Activated CD4-positive, alpha-beta T cell treated with anti-CD3 and anti-CD28 coated beads, Interleukin-2, amount 50 U/mL, for 1 hour (primary cell): ENCODE results near the gene CDC42BPB.
A peak's percentile ranks its signal among the peaks of the same experiment; 100 is the strongest.

Experiments
- DNase-seq: peaks from one replicate; pipeline ENCODE4 v3.0.0-alpha.2; 2020

CDC42BPB gene, protein sequence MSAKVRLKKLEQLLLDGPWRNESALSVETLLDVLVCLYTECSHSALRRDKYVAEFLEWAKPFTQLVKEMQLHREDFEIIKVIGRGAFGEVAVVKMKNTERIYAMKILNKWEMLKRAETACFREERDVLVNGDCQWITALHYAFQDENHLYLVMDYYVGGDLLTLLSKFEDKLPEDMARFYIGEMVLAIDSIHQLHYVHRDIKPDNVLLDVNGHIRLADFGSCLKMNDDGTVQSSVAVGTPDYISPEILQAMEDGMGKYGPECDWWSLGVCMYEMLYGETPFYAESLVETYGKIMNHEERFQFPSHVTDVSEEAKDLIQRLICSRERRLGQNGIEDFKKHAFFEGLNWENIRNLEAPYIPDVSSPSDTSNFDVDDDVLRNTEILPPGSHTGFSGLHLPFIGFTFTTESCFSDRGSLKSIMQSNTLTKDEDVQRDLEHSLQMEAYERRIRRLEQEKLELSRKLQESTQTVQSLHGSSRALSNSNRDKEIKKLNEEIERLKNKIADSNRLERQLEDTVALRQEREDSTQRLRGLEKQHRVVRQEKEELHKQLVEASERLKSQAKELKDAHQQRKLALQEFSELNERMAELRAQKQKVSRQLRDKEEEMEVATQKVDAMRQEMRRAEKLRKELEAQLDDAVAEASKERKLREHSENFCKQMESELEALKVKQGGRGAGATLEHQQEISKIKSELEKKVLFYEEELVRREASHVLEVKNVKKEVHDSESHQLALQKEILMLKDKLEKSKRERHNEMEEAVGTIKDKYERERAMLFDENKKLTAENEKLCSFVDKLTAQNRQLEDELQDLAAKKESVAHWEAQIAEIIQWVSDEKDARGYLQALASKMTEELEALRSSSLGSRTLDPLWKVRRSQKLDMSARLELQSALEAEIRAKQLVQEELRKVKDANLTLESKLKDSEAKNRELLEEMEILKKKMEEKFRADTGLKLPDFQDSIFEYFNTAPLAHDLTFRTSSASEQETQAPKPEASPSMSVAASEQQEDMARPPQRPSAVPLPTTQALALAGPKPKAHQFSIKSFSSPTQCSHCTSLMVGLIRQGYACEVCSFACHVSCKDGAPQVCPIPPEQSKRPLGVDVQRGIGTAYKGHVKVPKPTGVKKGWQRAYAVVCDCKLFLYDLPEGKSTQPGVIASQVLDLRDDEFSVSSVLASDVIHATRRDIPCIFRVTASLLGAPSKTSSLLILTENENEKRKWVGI (N-terminal part only)

DNA sequence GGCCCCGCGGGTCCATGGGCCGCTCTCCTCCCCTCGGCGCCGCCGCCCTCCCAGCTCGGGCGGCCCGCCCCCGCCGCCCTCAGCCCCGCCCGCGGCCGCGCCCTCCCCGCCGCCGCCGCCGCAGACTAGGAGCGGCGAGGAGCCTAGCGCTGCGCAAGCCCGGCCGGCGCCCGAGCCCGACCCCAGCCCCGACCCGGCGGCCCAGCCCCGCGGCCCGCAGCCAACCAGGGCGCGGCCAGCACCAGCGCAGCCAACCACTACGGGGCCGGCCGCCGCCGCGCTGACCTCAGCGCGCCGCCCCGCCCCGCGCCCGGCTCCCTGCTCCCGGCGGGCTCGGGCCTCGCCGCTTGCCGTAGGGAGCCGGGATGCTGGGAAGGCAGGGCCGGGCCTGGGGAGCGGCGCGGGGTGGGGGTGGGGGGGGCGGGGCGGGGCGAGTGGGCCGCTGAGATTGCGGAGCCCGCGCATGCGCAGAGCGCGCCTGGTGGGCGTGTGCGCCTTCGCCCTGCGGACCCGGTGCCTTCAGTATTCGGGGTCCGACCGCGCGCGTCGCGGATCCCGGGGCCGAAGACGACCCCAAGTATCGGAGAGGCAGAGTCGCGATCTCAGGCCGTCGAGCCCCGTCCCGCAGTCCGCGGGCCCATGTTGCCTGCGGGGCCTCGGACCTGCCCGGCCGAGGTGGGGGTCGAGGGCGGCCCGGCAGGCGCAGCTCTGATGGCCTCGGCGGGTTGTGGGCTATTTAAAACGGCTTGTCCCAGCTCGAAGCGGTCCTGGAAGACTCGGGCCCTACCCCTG is at the start of gene CDC42BPB:
CDC42BPB (minus strand) TSS at position 178 of the 792 bp plus-strand sequence. CDS start 376 bp downstream, outside the sequence.
- peak; percentile 57 for DNase-seq

DNA sequence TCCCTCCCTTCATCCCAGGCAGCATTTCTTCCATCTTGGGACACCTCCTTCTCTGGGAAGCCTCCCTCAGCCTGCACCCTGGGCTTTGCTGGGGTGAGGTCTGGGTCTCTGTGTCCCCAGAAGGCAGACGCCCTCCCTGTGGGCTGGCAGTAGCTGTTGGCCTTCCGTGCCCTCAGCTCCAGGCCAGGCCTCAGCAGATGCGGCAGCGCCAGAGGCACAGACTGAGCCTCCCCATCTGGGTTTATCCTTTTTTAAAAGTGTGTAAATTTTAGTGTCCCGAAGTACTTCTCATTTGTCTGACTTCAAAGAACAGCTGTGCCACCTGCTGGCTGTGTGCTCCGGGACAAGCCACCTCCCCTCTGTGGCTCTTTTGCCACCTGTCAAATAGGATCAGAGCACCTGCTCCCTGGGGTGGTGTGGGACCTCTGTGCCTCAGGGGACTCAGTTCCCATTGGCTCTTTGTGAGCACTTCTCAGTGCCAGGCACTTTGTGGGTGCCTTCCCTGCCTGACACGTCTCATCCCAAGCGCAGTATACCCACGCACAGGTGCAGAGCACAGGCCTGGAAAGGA is 48.3 kb upstream of the CDC42BPB start:
- DNase-seq, result no peak

DNA sequence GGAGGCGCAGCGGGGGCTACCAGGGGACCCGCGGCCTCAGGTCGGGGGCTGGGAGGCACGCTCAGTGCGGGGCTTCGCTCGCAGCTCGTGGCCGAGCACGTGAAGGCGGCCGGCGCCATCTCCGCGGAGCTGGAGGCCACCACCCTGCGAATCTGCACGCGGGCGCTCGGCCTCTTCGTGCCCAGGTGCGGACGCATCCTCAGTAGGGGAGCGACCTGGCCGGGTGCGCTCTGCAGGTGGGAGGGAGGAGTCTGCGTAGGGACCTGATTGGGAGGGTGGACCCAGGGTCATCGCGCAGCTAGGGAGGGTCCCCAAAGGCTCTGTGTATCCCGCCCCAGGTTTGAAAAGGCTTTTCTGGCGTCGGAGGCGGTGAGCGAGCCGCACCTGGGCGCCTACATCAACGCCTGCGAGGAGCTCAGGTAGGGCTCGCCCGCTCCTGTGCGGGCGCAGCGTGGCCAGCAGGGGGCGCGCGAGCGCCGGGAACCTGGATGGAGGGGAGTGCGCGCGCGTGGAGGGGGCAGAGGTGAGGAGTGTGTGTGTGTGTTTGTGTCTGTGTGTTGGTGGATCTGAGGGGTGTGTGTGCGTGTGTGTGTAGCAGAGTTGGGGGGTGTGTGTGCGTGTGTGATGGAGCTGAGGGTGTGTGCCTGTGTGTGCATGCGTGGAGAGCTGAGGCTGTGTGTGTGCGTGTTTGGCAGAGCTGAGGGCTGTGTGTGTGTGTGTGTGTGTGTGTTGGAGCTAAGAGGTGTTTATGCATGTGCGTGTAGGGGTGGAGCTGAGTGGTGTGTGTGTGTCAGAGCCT is 47.5 kb upstream of the CDC42BPB start:
- peak; percentile 78 for DNase-seq

DNA sequence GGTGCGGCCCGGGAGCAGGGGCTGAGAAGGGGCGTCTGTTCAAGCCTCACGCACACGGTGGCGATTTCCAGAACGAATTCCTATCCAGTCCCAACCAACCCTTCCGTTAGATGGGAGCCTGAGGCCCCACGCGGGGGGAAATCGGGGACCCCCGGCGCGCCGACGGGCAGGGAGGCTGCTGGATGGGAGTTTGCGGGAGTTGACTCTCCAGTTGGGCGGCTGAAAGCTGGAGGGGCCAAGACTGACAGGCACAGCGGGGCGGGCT is 47.0 kb upstream of the CDC42BPB start:
- no peak for DNase-seq

DNA sequence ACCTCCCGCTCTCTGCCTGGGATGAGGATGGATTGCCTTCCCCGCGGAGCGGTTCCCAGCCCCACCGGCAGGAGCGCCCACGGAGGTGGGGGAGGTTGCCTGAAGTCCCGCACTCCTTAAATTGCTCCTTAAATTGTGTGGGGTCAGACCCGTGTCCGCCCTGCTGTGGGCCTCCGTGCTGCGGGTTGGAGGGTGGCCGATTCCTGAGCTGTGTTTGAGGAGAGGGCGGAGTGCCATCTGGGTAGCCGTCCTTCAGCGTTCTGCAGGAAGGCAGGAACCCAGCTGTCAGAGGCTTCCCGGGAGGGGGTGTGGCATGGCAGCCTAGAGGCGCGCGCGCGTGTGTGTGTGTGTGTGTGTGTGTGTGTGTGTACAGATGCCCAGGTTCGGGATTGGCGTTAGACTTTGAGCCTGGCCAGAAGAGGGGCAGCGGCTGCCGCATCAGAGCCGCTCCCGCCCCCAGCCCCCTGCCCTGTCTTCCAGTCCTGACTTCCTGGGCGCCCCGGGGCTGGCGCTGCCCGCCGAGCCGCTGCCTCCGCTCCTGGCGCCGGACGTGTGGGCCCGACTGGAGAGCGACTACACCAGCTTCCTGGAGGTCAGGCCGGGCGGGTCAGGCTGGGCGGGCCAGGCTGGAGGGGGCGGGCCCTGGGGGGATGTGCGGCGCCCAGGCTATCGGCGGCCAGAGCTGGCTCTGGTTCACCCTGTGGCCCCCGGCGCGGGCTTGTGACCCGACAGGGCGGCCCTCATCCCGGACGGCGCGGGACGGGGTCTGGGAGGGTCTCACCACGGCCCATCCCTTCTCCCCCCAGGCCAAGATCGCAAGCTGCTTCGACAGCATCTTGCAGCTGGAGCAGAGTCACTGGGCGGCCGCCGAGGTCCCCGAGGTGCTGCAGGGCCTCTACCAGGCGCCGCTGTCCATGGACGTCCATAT is 46.4 kb upstream of the CDC42BPB start:
- no peak for DNase-seq

DNA sequence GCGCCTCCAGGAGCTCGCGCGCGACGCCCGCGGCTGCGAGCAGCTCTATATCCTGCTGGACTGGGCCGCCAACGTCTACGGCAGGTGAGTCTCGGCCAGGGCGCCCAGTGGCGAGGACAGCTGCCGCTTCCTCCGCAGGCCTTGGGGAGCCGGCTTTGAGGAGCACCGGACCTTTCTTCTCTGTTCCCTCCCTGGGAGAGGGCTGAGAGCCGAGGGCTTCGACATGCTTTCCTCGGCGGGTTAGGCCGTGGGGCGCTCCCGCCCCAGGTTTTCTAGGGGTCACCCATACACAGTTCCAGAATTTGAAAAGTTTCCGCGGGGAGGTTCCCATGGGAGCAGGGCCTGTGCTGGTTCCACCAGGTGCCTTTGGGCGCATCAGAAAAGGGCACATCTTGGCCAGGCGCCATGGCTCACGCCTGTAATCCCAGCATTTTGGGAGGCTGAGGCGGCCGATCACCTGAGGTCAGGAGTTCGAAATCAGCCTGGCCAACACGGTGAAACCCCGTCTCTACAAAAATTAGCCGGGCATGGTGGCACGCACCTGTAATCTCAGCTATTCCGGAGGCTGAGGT is 45.4 kb upstream of the CDC42BPB start:
- no peak for DNase-seq

DNA sequence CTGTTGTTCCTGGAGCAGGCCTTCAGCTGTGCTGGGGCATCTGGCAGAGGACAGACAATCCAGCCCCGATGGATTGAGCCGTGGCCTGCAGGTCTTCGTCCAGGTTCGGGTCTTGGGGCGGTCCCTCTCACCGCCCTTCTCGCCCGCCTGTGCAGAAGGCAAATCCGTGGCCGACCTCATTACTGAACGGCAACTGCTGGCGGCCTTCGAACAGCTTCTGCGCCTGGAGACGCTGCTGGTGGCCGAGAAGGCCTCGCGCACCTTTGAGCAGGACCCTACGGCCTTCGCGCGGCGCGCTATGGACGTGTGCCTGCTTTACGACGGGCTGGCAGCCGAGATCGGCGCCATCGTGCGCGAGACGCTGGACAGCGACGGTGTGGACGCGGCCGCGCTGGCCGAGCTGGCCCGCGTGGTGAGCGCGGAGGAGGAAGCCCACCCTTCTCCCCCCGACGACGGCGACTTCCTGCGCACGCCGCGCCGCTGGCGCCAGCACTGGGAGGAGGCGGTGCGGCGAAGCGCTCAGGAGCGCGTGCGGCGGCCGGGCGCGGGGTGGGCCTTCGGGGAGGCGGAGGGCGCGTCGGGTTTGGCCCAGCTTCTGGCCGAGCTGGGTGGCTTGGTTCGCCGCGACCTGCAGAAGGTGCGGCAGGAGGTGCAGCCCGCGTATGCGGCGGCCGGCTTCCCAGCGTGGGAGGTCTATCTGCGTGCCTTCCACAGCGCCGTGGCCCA is 44.8 kb upstream of the CDC42BPB start:
- no peak for DNase-seq

DNA sequence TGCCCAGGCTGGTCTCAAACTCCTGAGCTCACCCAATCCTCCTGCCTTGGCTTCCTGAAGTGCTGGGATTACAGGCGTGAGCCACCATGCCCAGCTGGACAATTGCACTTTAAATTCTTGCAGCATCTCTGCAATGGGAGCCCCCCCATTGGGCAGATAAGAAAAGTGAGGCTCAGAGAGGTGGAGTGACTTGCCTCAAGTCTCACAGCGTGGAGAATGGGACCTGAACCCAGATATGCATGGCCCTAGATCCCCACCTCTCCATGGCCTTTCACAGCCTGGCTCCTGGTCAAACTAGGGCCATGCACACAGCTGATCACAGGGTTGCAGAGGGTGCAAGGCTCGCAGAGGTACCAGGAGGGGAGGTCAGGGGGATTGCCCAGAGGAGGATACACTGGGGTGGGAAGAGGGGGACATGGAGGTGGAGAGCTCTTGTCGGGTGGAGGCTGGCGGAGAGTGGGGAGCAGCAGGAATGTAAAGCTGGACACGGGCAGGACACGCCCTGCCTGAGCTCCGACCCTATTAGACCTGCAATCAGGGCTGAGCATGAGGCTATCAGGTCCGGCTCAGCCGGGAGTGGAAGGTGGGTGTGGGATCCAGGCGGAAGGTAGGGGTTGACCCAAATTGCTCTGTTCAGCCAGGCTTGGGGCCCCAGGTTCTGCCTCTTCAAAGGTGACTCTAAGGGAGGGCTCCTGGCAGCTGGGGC is 44.1 kb upstream of the CDC42BPB start:
- DNase-seq, result no peak

DNA sequence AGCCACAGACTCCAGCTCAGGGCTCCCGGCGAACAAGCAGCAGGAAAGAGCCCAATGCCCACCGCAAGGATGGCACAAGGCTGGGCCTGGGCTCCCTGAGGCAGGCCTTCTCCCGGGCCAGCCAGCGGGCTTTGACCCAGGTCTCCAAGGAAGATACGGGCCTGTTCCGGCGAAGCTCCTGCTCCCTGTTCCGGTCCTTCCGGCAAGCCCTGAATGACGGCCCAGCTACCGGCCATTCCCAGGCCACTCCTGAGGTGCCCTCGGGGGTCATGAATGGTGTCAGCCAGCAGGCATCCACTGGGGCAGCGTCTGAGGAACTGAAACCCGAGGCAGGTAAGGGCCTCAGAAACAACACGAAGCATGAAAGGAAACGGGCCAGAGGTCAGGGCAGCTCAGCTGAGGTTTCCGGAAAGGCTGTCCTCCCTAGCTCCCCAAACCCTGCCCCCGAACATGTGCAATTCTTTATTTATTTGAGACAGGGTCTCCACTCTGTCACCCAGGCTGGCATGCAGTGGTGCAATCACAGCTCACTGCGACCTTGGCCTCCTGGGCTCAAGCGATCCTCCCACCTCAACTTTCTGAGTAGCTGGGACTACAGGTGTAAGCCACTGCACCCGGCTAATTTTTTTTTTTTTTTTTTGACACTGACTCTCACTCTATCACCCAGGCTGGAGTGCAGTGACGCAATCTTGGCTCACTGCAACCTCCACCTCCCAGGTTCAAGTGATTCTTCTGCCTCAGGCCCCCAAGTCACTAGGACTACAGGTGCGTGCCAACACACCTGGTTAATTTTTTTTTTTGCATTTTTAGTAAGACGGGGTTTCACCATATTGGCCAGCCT is 43.2 kb upstream of the CDC42BPB start:
- no peak for DNase-seq

DNA sequence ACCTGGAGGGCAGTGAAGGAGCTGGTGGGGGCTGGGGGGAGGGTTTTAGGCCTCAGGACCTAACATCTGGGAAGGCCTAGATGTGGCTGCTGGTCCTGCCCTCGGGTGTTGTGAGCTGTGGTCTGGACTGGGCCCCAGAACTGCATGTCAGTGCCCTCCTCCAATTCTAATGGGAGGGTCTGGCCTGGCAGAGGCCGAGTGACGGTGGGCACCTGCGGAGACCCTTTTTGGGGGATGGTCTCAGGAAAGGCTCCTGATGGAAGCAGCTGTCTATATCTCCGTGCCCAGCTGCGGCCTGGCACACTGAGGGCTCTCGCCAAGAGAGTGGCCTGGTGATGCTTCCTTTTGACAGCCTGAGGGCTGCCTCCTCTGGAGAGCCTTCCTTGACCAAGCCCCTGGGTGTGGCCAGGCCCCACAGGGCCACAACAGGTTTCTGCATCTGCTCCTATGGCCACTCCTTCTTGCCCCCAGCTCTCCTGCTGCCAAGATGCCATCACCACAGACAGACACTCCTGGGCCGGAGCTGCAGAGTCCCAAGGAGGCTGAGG is 42.5 kb upstream of the CDC42BPB start:
- no peak for DNase-seq

DNA sequence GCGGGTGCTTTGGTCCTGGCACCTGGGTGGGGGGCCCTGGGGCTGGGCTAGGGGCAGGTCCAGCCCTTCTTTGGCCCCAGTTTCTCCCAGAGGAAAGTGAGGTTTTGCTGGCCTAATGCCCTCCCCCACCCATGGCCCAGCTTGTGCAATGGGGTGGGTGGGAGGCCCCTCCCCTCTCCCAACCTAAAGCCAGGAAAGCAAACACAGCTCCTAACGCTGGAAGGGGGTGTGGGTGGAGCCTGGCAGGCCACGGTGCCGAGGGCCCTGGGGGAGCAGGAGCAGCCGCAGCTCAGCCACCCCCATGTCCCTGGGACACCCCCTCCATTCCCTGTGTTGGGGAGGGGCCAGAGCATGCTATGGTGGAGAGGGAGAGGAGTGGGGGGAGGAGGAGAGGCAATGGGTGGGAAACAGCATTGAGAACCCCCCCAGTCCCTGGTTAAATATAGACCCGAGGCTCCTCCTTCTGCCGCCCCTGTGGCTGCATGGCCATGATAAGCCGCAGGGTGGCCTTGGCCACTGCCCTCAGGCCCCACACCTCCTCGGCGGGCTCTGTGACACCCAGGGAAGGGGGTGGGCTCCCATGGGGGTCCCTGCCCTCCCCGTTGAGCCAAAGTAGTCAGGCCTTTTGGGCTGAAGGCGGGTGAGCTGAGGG is 41.9 kb upstream of the CDC42BPB start:
- no peak for DNase-seq

DNA sequence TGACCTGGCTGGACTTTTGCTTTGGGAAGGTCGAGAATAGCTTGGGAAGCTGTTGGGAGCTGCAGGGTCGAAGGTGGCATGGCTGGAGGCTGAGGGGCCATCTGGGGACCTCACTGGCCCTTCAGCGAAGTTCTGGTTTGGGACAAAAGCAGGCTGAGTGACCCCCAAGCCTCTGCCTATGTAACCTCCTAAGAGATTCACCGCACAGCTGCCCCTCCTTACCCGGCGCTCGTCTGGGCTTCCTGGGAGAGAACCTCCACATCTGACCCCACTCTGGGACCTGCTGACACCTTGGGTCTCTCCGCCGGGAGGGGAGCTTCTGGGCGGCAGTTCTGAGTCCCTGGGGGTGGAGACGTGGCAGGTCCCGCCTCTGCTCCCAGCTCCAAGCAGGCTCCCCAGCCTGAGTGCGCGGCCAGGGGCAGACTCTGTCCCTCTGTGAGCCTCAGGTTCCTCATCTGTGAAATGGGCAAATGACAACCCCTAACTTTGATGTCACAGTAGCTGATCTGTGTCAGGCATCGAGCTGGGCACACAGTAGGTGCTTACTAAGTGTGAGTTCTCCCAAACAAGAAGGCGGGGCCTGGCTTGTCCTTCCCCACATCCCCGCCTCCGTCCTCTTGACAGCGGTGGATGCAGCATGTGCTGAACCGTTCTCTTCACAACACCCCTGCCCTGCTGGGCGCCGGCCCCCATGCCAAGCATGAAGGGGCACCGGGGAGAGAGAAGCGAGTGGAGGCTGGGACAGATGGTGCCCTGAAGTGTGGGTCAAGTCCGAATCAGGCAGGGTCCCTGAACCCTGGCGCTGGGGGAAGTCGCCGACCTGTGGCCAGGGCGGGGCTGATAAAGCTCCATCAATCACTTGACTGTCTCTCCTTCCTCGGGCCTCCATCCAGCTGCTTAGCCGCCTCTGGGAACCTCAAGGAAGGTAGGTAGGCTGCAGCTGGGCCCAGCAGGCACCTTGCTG is 40.9 kb upstream of the CDC42BPB start:
- no peak for DNase-seq

DNA sequence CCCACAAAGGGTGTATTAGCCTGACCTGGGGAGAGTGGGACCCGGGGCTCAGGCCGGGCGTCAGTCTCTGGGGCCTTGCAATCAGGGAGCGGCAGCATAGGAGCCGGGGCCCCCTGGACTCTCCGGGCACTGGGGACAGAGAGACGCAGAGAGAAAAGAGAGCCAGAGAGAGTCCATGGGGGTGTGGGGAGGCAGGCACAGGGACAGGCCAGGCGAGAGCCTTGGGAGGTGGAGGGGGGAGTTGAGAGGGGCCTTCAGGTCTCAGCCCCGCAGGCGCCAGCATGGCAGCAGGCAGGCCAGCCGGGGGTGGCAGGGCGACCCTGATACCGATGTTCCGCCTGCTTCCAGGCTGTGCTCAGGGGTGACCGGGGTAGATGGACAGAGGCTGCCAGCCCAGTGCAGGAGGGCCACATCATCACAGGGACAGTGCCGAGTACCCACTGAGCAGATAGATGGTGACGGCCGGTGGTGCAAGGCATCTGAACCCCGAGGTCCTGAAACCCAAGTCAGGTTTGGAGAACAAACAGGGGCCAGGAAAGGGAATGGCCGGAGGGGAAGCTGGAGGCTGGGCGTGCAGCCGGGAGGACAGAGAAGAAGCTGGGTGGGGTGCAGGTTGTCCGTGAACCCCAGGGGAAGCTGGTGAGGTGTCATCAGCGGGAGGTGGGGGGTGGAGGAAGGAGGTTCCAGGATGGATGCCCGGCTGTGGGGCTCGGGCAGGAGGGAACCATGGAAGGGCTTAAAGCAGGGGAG is 40.1 kb upstream of the CDC42BPB start:
- DNase-seq, result no peak

DNA sequence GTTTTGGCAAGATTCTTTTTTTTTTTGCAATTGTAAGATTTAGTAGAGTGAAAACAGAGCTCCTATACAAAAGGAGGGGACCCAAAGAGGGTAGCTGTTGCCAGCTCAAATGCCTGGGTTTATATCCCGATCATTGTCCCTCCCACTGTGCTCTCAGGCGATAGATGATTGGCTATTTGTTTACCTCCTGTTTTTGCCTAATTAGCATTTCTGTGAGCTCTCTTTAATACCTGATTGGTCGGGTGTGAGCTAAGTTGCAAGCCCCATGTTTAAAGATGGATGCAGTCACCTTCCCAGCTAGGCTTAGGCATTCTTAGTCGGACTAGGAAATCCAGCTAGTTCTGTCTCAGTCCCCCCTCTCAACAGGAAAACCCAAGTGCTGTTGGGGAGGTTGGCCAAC is 39.0 kb upstream of the CDC42BPB start:
- no peak for DNase-seq
